Ishikawa (cell line): ENCODE data around the gene USPL1.

Experiments
- CEBPB ChIP-seq: IDR thresholded peaks from 2 replicates; pipeline ENCODE4 v1.6.1; 2012
- CREB1 ChIP-seq: IDR thresholded peaks from 2 replicates; pipeline ENCODE4 v1.6.1; 2012; ENCODE audit warnings: low read depth
- EGR1 ChIP-seq: IDR thresholded peaks from 2 replicates; pipeline ENCODE4 v1.6.1; 2012
- EP300 ChIP-seq: IDR thresholded peaks from 2 replicates; pipeline ENCODE4 v1.6.1; 2012; ENCODE audit warnings: borderline replicate concordance
- FOXM1 ChIP-seq: IDR thresholded peaks from 2 replicates; pipeline ENCODE4 v1.6.1; 2012; ENCODE audit warnings: low read depth, borderline replicate concordance
- NFIC ChIP-seq: IDR thresholded peaks from 2 replicates; pipeline ENCODE4 v1.6.1; 2012
- RAD21 ChIP-seq: IDR thresholded peaks from 2 replicates; pipeline ENCODE4 v1.6.1; 2012; ENCODE audit warnings: low read depth
- TAF1 ChIP-seq: IDR thresholded peaks from 2 replicates; pipeline ENCODE4 v1.6.1; 2012; ENCODE audit warnings: low read depth, mild to moderate bottlenecking
- TCF12 ChIP-seq: IDR thresholded peaks from 2 replicates; pipeline ENCODE4 v1.6.1; 2012; ENCODE audit warnings: low read depth
- YY1 ChIP-seq: IDR thresholded peaks from 2 replicates; pipeline ENCODE4 v1.6.1; 2012; ENCODE audit warnings: low read depth
- TF ChIP-seq, protein P1 (sequence below): IDR thresholded peaks from 2 replicates; pipeline ENCODE4 v1.6.1; 2012; ENCODE audit warnings: low read depth, mild to moderate bottlenecking
- TF ChIP-seq, protein P2 (sequence below): IDR thresholded peaks from 2 replicates; pipeline ENCODE4 v1.6.1; 2012
- TF ChIP-seq, protein P3 (sequence below): IDR thresholded peaks from 2 replicates; pipeline ENCODE4 v1.6.1; 2012

DNA sequence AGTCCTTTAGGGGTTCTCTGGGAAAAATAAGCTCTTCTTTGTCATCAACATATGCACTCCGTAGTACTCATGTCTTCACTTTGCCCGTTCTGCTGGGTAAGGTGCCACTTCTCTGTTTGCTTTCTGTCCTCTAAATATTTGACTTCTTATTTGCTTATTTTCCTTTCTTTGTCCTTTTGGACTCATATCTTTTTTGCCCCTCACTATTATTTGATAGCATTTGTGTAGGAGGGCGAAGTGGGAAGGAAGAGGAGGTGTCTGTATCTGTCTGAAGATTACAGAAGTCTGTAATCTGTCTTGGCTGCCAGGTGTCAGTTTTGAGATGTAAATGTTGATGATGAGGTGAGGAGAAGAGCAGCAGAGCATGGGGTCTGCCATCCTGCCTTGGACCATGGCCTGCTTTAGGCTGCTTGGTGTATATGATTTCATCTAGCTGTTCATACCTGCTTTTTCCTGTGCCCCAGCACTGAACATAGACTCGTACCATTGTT is 30.8 kb downstream of the USPL1 start:
- TF ChIP-seq CEBPB (no peak), EP300 (no peak), TCF12 (no peak), TAF1 (no peak), RAD21 (no peak), EGR1 (no peak), CREB1 (no peak), NFIC (no peak), FOXM1 (no peak), YY1 (no peak)
- TF ChIP-seq, protein P1, sequence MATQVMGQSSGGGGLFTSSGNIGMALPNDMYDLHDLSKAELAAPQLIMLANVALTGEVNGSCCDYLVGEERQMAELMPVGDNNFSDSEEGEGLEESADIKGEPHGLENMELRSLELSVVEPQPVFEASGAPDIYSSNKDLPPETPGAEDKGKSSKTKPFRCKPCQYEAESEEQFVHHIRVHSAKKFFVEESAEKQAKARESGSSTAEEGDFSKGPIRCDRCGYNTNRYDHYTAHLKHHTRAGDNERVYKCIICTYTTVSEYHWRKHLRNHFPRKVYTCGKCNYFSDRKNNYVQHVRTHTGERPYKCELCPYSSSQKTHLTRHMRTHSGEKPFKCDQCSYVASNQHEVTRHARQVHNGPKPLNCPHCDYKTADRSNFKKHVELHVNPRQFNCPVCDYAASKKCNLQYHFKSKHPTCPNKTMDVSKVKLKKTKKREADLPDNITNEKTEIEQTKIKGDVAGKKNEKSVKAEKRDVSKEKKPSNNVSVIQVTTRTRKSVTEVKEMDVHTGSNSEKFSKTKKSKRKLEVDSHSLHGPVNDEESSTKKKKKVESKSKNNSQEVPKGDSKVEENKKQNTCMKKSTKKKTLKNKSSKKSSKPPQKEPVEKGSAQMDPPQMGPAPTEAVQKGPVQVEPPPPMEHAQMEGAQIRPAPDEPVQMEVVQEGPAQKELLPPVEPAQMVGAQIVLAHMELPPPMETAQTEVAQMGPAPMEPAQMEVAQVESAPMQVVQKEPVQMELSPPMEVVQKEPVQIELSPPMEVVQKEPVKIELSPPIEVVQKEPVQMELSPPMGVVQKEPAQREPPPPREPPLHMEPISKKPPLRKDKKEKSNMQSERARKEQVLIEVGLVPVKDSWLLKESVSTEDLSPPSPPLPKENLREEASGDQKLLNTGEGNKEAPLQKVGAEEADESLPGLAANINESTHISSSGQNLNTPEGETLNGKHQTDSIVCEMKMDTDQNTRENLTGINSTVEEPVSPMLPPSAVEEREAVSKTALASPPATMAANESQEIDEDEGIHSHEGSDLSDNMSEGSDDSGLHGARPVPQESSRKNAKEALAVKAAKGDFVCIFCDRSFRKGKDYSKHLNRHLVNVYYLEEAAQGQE: no peak
- TF ChIP-seq, protein P2, sequence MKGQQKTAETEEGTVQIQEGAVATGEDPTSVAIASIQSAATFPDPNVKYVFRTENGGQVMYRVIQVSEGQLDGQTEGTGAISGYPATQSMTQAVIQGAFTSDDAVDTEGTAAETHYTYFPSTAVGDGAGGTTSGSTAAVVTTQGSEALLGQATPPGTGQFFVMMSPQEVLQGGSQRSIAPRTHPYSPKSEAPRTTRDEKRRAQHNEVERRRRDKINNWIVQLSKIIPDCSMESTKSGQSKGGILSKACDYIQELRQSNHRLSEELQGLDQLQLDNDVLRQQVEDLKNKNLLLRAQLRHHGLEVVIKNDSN: no peak
- TF ChIP-seq, protein P3, sequence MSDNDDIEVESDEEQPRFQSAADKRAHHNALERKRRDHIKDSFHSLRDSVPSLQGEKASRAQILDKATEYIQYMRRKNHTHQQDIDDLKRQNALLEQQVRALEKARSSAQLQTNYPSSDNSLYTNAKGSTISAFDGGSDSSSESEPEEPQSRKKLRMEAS: no peak
